Myometrial cell (primary cell): ENCODE measurements around the gene ASB3. TPM values are rescaled to one million over a fixed set of nuclear protein-coding genes. Genes with fewer than 3 reads are reported as not detected.

Experiments used
- total RNA-seq: library from RNA; depleted of rRNA; stranded (reverse); fragments of >200 nt; gene quantifications from 2 replicates; pipeline ENCODE4 v1.2.3, GENCODE V29; 2015

The ASB3 gene, protein sequence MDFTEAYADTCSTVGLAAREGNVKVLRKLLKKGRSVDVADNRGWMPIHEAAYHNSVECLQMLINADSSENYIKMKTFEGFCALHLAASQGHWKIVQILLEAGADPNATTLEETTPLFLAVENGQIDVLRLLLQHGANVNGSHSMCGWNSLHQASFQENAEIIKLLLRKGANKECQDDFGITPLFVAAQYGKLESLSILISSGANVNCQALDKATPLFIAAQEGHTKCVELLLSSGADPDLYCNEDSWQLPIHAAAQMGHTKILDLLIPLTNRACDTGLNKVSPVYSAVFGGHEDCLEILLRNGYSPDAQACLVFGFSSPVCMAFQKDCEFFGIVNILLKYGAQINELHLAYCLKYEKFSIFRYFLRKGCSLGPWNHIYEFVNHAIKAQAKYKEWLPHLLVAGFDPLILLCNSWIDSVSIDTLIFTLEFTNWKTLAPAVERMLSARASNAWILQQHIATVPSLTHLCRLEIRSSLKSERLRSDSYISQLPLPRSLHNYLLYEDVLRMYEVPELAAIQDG
- 13.3 and 22.2 TPM in 2 replicates for total RNA-seq

DNA sequence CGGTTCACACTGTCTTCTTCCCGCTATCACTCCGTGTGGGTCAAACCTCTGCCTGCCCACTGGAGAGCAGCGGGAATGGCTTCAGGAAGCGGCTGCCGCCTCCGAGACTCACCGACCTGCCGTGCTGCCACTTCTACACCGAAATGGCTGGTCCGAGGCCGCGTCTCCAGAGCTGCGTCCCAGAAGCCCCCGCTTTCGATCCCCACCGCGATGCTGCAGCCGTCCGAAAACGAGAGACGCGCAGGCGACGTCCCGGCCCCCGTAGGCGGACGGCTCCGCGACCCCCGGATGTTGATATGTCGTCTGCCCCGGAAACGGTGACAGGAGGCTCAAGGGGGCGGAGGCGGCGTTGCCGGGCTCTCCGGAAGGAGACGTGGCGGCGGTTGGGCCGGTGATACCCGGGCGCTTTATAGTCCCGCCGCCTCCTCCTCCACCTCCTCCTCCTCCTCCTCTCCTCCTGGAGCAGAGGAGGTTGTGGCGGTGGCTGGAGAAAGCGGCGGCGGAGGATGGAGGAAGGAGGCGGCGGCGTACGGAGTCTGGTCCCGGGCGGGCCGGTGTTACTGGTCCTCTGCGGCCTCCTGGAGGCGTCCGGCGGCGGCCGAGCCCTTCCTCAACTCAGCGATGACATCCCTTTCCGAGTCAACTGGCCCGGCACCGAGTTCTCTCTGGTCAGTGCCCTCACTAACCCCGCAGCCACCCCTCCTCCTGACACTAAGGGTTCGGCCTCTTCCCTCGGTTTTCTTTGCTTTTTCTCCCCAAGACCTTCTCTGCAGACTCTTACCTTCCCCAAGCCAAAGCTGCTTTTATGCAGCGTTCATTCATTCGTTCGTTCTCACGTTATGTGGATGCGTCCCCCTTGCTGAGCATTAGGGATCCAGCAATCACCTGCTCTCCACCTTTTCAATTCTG lies at the start of gene ASB3, which contains the start of gene ERLEC1:
ASB3 (minus strand) TSS at position 249 of the 909 bp plus-strand sequence. CDS start 21,381 bp downstream, outside the sequence.
ERLEC1 (plus strand) TSS at position 340 of the 909 bp plus-strand sequence; CDS start at position 507, 167 bp downstream.

DNA sequence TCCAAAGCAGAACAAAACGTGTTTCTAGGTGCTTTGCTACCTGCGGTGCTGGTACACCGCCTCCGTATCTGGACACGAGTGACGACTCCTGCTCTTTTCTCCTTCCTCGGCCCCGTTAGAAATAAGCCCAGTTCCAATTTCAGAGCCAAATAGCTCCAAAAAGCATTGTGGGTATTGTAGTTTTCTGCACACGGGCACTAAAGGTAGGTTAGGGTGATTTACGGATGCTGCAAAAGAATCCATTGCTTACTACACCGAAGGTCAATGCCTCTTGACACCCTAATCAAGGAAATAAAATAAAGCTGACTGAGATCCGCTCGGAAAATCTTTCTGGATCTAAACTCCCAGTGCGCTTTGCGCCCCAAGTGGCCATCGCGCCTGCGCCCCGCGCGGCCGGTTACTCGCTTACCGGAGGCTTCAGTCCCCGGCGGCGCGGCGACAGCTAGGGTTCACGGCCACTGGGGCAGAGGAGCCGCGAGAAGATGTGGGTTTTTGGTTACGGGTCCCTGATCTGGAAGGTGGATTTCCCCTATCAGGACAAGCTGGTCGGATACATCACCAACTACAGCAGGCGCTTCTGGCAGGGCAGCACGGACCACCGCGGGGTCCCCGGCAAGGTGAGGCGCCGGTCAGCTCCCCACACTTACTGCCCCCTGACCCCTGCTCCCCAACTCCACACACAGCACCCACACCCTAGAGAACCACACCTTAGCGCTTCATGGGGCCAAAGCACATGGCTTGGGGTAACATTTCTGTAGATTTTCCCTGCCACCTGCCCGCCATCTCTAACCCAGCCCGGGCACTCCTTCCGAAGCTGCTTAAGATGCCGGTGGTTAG lies 19.1 kb downstream of the ASB3 start, which contains the start of gene CHAC2:
CHAC2 (plus strand) TSS at position 400 of the 837 bp plus-strand sequence; CDS start at position 483, 83 bp downstream.

Other genes with a start within 250 kb of the ASB3 start
- 8.4 and 11.3 TPM in 2 replicates for gene CHAC2, start 19.1 kb downstream of the ASB3 start, total RNA-seq
- gene ERLEC1, start 91 bp upstream of the ASB3 start, total RNA-seq, result 100 and 110 TPM in 2 replicates
- 1.4 and 1.8 TPM in 2 replicates for gene GPR75, start 73.0 kb upstream of the ASB3 start, total RNA-seq
- gene PSME4, start 184.0 kb upstream of the ASB3 start, total RNA-seq, result 27.1 and 32.8 TPM in 2 replicates